HuH-7.5 (cell line): ENCODE measurements around the gene SSX5.
"Not testable (repeated sequence)": the region's sequence is repeated elsewhere in the genome, so short reads cannot be mapped to it uniquely, and the experiment has no call there.

Source experiments
- DNase-seq: peaks from one replicate; pipeline ENCODE4 v3.0.0; 2011; ENCODE audit warnings: low spot score

SSX5 gene

GRCh38 chrX:48196745-48197201 is at the start of gene SSX5:
Gene SSX5, minus strand, starts transcription at chrX:48196795. Its CDS starts 1,437 bp downstream, at chrX:48195358.
- DNase-seq: no peak

GRCh38 chrX:48224196-48224595 is 27.6 kb upstream of the SSX5 start:
- DNase-seq: not testable (repeated sequence)

- DNase-seq: not testable (repeated sequence)
These were observed 17.7 kb upstream of the SSX5 start for GRCh38 chrX:48214341-48214740.

DNA sequence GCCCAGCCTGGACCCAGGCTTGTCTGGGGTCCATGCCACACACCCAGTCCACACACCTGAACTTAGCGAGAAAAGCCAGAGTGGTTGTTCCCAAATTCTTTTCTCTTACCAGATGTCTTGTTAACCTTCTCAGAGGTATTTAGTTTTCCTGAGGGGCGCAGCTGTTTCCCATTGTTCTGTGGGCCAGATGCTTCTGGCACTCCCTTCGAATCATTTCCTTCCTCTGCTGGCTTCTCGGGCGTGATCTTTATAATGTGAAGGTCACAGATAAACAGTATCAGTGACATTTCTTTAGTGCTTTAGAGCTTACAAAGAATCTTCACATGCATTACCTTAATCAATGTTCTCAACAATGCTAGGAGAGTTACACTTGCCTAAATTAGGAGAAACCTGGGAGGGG is 6.6 kb downstream of the SSX5 start:
- not testable (repeated sequence) for DNase-seq

DNA sequence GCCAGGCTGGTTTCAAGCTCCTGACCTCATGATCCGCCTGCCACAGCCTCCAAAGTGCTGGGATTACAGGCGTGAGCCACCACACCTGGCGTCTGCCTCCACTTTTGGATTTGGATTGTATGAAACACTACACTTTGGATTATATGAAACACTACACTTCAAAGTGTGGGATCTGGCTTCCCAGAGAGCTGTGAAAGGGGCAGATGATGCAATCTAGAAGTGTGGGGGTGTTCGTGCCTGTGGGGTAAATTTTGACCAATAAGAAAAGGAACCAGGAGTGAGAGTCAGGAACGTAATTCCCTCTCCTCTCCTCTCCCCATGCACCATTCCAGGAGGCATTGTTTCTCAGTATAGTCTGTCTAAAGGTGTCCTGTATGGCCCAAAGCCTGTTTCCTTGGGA is 14.7 kb downstream of the SSX5 start:
- not testable (repeated sequence) for DNase-seq

GRCh38 chrX:48180811-48181210 is 15.8 kb downstream of the SSX5 start:
- DNase-seq: no peak

DNA sequence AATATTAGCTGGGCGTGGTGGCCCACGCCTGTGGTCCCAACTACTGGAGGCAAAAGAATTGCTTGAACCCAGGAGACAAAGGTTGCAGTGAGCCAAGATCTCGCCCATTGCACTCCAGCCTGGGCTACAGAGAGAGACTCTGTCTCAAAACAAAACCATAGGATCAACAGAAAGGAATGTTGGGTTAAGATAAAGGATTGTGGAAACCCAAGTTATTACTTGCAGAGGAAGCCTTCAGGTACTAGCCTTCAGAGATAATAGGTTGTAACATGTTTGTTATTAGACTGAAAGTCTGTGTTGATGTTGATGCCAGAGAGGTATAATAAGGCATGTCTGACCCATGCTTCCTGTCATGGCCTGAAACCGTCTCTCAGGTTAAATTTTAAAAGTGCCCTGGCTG is 16.9 kb downstream of the SSX5 start:
- DNase-seq: no peak

DNA sequence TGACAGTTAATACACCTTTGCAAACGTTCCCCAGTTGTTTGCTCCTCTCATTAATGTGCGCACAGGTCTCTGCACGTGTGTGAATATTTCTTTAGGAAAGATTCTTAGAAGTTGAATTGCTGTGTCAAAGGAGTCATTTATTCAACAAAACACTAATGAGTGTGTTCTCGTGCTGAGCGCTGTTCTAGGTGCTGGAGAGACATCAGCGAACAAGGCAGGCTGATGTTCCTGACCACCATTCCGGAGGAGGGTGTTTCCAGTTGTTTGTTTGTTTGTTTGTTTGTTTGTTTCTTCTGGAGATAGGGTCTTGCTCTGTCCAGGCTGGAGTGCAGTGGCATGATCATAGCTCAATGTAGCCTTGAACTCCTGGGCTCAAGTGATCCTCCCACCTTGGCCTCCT is 30.3 kb downstream of the SSX5 start:
- DNase-seq: not testable (repeated sequence)

DNA sequence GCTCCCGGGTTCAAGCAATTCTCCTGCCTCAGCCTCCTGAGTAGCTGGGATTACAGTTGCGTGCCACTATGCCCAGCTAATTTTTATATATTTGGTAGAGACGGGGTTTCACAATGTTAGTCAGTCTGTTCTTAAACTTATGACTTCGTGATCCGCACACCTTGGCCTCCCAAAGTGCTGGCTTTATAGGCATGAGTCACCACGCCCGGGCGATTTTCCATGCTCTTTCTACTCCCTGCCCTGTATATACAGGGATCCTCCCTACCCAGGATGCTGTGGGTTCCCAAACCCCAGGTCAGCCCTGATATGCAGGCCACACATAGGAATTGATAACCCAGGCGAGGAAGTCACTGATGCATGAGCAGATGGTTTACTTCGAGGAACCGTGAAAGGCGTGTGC is 31.4 kb downstream of the SSX5 start:
- no peak for DNase-seq

DNA sequence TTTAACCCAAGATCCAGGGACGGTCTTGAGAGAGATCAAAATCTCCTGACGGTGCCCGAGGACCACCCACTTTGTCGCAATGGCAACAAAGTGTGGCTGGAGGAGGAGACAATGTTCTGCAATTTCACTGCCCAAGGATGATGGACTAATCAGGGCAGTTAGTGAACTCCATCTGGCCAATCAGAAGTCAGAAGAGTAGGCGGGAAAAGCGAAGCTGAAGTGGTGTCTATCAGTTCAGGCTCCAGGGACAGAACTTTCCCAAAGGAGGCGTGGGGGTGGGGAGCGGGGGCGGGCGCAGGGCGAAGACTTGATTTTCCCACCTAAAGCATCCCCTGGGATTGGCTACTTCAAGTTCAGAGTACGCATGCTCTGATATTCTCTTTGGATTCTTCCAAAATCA is 40.6 kb downstream of the SSX5 start:
- DNase-seq: no peak

GRCh38 chrX:48154796-48155195 is 41.8 kb downstream of the SSX5 start:
- no peak for DNase-seq

DNA sequence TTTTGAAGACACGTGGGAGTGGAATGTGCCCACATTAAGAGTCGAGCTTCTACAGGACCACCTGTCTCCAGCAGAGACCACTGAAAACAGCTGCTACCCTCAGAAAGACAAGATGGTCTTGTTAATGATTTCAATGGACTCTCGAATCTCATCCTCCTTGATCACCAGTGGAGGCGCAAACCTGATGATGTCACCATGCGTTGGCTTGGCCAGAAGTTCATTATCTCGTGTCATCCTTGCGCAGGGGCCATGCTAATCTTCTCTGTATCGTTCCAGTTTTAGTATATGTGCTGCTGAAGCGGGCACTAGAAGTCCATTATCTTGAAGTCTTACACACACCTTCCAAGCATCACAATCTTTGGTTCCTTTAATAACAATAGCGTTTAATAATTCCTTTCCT is 42.8 kb downstream of the SSX5 start:
- DNase-seq: no peak

DNA sequence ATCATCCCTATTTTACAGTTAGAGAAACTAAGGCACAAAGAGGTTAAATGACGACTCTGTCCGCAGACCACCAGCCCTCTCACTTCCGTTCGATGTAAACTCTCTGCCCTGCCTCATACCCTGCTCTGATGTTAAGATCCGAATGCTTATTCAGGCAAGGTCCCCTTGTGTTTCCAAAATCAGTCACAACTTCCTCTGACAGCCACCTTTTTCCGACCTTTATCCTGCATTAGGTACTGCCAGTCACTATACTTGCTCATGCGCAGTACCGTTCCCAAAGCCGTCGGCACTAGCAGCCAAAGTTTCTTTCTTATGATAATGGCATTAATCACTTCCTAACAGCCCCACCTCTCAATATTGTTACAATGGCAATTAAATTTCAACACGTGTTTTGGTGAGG is 53.9 kb downstream of the SSX5 start:
- not testable (repeated sequence) for DNase-seq

- DNase-seq: not testable (repeated sequence)
These were observed 54.6 kb downstream of the SSX5 start for GRCh38 chrX:48141810-48142508.

DNA sequence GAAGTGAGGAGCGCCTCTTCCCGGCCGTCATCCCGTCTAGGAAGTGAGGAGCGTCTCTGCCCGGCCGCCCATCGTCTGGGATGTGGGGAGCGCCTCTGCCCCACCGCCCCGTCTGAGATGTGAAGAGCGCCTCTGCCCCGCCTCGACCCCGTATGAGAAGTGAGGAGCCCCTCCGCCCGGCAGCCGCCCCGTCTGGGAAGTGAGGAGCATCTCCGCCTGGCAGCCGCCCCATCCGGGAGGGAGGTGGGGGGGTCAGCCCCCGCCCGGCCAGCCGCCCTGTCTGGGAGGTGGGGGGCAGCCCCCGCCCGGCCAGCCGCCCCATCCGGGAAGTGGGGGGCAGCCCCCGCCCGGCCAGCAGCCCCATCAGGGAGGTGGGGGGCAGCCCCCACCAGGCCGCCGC is 57.5 kb downstream of the SSX5 start:
- not testable (repeated sequence) for DNase-seq
